Anterior cingulate cortex (tissue), 58 donors: ENCODE measurements around the gene PASK.
A peak's percentile ranks its signal among the peaks of the same experiment; 100 is the strongest.
"Not testable (repeated sequence)": the region's sequence is repeated elsewhere in the genome, so short reads cannot be mapped to it uniquely, and the experiment has no call there.

Experiments used
- DNase-seq, 58 donors: peaks; one replicate each; lab custom pipeline; 2025; lab: John Stamatoyannopoulos, UW

Gene PASK

DNA sequence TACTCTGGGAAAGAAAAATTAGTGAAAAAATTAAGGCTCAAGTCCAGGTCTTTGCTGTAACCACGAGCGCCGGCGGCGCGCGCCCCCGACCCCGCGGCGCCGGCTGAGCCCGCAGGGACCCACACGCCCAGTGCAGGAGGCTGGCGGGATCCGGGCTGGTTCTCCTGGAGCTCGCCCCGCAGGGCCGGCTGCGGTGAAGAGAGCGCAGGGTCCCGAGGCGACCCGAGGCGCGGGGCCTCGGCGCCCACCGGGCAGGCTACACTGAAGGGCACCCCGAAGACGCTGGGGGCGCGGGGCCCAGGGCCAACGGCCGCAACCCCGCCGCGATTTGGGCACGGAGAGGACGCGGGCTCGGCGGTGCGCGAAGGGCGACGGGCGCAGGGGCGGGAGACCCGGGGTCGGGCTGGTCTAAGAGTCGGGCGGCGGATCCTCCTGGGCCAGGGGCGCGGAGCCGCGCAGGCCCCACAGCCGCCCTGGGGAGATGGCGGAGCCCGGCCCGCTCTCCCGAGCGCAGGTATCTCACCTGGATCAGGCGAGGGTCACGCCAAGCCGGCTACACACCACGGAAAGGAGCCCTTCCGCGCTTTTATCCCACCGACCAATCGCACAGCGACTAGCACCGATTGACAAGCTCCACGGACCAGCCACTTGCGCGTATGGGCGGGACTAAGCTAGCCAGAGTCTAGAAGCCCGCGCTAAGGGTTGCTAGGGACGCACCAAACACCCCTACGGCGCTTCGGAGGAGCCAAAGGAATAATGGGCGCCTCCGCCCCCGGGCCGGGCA, at the start of gene PASK:
Gene PASK (minus strand): TSS at position 582 of the 784 bp plus-strand sequence. CDS start 6,440 bp downstream, outside the sequence.
- peak; percentile 45 to 97 (median 89) for DNase-seq

DNA sequence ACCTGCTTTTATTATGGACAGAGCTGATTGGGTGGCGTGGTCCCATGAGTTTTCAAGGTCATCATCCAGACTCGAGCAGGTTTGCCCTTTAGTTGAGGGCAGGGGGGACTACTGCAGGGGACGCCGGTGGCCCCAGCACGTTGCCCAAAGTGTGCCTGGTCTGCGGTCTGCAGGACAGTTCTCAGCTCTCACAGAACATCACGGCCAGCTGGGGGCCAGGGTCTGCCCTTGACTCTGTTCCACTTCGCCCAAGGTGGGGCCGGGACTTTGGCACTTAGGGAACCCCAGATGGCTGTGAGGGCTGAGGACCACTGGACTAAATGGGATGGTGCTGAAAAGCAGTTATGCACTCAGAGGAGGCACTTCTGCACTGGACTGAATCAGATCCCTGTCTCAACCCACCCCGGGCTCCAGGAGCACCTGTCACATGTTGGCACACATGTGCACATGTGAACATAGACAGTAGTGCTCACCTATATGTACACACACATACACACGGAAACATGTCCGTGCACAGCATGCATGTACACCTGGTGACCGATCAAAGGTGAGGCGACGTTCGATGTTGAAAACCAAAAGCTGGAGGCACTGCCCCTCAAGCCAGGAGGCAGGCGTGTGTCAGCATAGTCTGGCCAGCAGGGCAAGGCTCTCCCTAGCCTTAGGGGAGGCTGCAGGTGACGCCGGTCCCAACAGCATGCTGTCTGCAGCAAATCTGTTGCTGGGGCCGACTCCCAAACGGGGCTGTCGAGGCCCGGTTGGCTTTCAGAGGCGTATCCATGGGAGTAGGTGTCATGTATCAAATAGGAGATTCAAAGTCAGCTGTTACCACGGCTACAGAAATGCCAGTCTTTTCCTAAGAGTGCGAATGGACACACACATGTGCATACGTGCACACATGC, 49.4 kb upstream of the PASK start:
- no peak for DNase-seq

GRCh38 chr2:241197947-241198346, 48.7 kb upstream of the PASK start:
- no peak for DNase-seq

DNA sequence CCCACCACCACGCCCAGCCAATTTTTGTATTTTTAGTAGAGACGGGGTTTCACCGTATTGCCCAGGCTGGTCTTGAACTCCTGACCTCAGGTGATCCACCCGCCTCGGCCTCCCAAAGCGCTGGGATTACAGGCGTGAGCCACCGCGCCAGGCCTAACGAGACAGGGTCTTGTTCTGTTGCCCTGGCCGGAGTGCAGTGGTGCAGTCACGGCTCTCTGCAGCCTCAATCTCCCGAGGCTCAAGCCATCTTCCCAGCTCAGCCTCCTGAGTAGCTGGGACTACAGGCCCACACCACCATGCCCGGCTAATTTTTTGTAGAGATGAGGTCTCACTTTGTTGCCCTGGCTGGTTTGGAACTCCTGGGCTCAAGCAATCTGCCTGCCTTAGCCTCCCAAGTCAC, 48.0 kb upstream of the PASK start:
- DNase-seq: not testable (repeated sequence)

- no peak for DNase-seq
Observed at GRCh38 chr2:241195506-241196130, 46.3 kb upstream of the PASK start.

- no peak for DNase-seq
Observed at GRCh38 chr2:241194811-241195210, 45.5 kb upstream of the PASK start.

DNA sequence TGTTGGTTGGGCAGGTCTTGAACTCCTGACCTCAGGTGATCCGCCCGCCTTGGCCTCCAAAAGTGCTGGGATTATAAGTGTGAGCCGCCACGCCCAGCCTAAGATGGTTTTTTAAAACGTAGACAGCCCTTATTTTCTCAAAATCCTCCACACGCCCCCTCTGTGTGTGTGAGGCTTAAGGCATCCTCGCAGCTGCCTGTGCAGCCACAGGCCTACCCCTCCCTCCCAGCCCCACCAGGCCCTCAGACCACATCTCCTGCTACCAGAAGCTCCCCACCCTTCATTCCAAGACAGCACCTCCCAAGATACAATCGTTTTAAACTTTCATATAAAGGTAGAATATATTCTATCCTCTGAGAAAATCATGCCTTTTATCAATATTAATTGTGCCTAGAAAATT, 44.0 kb upstream of the PASK start:
- DNase-seq: no peak

- DNase-seq: no peak
Observed at GRCh38 chr2:241191081-241191480, 41.8 kb upstream of the PASK start.

DNA sequence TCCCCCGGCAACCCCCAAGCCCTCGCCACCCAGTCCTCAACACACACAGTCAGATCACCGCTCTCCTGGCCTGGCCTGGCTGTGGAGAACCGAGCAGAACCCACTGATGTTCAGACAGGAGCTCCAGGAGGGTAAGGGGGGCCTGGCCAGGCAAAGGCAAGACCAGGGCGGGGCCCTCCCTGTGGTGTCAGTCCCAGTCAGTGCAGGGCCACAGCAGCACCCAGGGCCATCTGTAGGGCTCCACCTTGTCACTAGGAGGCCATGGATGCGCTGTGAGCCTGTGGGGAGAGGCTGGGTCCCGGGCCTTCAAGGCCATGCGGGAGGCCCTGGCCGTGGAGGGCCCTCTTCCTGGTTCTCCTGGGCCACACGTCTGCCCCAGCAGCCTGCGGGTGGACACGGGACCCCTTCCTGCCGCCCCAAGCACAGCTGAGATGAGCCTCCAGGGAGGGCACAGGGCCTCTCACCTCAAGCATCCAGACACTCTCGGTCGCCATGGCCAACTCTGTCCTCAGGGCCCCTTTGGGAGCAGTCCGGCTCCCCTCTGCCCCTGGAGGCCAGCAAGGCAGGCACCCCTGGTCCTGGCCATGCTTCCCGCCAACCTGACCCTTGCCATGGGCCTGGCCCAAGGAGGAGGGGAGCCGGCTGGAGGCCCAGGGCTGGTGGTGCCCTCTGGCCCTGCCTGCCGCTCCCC, 41.2 kb upstream of the PASK start:
- DNase-seq: no peak

GRCh38 chr2:241189856-241190201, 40.6 kb upstream of the PASK start:
- DNase-seq: no peak

- DNase-seq: no peak
Observed at GRCh38 chr2:241189093-241189855, 40.0 kb upstream of the PASK start.

DNA sequence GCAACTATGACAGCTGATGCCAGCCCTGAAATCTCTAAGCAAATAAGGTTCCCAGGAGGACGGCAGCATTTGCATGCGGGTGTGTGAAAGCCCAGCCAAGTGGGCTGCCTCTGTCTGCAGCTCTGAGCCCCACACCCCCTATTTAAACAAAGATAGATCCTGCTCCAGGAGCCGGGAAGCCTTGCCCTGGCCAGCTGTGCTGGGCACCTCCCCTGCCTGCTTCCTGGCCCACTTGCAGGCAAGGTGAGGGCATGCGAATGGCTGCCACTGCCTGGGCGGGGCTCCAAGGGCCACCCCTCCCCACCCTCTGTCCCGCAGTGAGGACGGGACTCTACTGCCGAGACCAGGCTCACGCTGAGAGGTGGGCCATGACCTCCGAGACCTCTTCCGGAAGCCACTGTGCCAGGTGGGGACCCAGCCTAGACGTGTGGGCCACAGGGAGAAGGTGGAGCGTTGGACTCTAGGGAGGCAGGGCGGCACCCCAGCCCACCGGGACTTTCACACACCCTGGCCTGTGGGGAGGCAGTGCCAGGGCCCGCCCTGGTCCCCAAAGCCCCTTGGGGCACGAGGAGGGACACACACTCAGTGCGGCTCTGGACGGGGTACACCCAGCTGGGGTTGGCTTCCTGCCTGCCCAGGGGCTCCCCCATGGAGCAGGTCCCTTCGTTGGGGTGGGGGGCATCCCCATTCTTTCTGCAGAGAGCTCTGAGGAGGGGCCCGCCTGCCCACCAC, 39.3 kb upstream of the PASK start, which contains the start of gene ANO7:
Gene ANO7 (plus strand): TSS at position 317 of the 732 bp plus-strand sequence. CDS start 1,387 bp downstream, outside the sequence.
- no peak for DNase-seq

DNA sequence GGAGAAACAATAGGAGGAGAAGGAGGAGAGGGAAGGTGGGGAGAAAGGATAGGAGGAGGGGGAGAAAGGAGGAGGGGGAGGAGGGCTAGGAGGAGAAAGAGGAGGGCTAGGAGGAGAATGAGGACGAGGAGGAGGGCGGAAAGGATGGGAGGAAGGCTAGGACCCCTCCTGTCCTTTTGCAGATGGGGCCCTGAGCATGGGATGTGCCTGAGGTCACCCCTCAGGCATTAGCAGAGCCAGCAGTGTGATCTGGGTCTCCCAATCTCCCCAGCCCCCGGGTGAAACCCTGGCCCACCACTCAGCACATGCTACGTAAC, 38.6 kb upstream of the PASK start:
- DNase-seq: no peak

DNA sequence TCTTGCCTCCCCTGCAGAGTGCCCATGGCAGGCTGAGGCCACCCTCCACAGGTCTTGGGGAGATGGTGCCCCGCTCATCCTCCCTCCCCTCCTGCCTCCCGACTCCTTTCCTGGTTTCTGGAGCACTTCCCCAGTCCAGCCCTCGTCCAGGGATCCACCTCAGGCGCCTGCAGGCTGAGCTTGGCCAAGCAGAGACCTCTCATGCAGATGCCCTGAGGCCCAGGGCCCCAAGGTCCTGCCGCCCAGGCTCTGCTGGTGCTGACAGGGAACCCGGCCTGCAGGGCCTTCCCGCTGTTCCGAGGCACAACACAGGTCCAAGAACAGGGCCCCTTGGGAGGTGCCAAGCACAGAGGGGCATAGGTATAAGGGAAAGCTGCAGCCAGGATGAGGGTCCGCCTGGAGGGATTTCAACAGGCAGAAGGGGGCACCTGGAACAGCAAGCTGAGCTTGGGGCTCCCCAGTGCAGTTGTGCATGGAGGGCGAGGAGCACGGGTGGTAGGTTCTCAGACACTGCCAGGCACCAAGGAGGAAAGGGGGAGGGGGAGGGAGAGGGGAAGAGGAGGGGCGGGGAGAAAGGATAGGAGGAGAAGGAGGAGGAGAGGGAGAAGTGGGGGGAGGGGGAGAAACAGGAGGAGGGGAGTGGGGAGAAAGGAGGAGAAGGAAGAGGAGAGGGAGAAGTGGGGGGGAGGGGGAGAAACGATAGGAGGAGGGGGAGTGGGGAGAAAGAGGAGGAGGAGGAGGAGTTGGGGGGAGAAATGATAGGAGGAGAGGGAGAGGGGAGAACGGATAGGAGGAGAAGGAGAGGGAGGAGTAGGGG, 38.0 kb upstream of the PASK start:
- DNase-seq: no peak

DNA sequence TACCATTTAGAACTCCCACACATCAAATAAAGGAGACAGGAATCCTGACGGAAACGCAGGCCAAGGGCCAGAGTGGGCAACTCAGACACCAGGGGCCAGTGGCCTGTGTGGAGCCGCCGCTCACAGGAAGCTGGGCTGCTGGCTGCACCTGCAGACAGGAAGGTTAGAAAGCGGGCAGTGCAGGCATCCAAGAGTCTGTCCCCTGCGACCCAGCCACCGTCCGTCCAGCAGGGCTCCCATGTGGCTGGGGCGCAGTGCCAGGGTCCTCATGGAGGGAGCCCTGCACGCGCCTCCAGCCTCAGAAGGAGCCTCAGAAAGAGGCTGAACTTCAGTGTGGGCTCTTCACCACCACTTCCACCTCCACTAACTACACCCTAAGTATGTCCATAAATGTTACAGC, 36.7 kb upstream of the PASK start:
- DNase-seq: no peak

DNA sequence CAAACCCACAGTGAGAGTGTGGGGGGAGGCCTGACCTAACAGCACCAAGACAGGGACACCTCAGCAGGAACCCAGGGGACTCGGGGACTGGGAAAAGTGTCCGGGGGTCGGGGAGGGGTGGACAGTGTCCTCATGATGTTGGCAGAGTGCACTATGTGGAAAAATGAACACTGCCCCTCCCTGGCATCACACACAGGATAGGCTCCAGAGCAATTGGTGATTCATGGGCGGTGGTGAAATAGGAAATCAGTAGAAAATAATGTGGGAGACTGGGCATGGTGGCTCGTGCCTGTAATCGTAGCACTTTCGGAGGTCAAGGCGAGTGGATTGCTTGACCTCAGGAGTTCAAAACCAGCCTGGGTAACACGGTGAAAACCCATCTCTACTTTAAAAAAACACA, 35.6 kb upstream of the PASK start:
- DNase-seq: no peak

- DNase-seq: no peak
Observed at GRCh38 chr2:241183221-241183620, 33.9 kb upstream of the PASK start.

DNA sequence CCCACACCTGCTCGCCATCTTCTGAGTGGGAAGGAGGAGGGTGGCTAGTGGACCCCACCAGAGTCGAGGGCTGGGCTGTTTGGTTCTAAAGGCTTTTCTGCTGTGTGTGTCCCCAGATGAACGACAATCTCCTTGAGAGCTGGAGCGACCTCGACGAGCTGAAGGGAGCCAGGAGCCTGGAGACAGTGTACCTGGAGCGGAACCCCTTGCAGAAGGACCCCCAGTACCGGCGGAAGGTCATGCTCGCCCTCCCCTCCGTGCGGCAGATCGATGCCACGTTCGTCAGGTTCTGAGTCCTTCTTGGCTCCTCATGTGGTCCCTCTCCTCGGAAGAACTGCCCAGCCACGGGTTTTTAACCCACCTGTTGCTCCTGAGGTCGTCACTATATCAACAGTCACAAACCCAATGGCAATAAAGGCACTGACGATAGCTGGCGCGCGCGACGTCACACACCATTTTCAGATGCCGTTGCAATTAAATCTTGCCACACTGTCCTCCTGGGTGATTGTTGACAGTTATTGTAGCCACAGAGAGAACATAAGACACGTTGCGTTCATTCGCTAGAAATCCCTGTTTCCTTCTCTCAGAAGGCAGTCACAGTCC, 33.4 kb upstream of the PASK start:
- DNase-seq: no peak
